Pancreas (tissue), 10 donors: Measurements from ENCODE around the gene L3MBTL2. TPM values are rescaled to one million over a fixed set of nuclear protein-coding genes. Genes with fewer than 3 reads are reported as not detected.
A peak's percentile ranks its signal among the peaks of the same experiment; 100 is the strongest.

Source experiments
- ATAC-seq, 4 donors: fragments of 200-7000 bp; cut with Tn5 transposase; one replicate each; pipeline versions ENCODE4 v1.8.0 to v1.9.1; 2020; ENCODE audit warnings: mild to moderate bottlenecking in 4 of 4, moderate library complexity in 4 of 4
- DNase-seq, 6 donors: peaks; one replicate each; pipeline ENCODE4 v3.0.0-alpha.2; 2020
- FAIRE-seq: peaks from 2 replicates; lab custom pipeline; 2012; peaks lifted over from hg19 to GRCh38; lab: Jason Lieb, UNC
- H3K27ac ChIP-seq, 4 donors: fragments of 200-600 bp; sonication (generic); 1 replicate in 3 of 4; 2 replicates in 1 of 4; pipeline versions ENCODE4 v1.5.0 to v1.8.0; 2020
- H3K27me3 ChIP-seq, 4 donors: fragments of 200-600 bp; one replicate each; pipeline ENCODE4 v1.8.0; 2021
- H3K36me3 ChIP-seq, 3 donors: fragments of 200-600 bp; sonication (generic) in 1 of 3; one replicate each; pipeline versions ENCODE4 v1.5.0 to v1.8.0; 2020 to 2021
- H3K4me1 ChIP-seq, 3 donors: fragments of 200-600 bp; one replicate each; pipeline ENCODE4 v1.8.0; 2021
- H3K4me3 ChIP-seq, 4 donors: fragments of 200-600 bp; sonication (generic) in 2 of 4; one replicate each; pipeline versions ENCODE4 v1.5.0 to v1.8.0; 2020 to 2021
- H3K9me3 ChIP-seq, 4 donors: fragments of 200-600 bp; one replicate each; pipeline ENCODE4 v1.8.0; 2021
- CTCF ChIP-seq, 4 donors: fragments of 200-600 bp; sonication (generic) in 3 of 4; IDR thresholded peaks; one replicate each; pipeline versions ENCODE4 v1.5.0 to v1.8.0; 2021; ENCODE audit warnings: antibody characterized with exemption in 4 of 4
- WGBS, 2 donors: extraction: QIAGEN DNeasy Blood & Tissue Kit; methylation state at CpG; one replicate each; pipeline ENCODE4 v1.1.7; 2013; 5-methylcytosine and 5-hydroxymethylcytosine counted together
- intact Hi-C, 3 donors: fragments of 100-400 bp; cut with DNase I; formaldehyde crosslinking; loops; one replicate each; pipeline versions ENCODE4 v1.11.1 to v1.14.2; 2022
- polyA plus RNA-seq, 2 donors: library from polyadenylated mRNA; stranded (reverse); fragments of 200-250 nt; gene quantifications; one replicate each; pipeline ENCODE4 v1.2.3, GENCODE V29; 2013
- total RNA-seq, 6 donors: library from RNA; stranded (reverse); fragmentation: NEBNext Ultra II Directional in 4 of 6; extraction: Animal tissue kit (Norgen Biotek cat#: 25700) in 4 of 6; gene quantifications; one replicate each; pipeline versions ENCODE4 v1.2.1 to v1.2.4, GENCODE V29; 2021 to 2023
- donor health status: healthy with polysubstance abuse.
- donor health status: DM: no; HTN: no; CAD: no; lungs with moderate emphysema.
- donor health status: DM: no; HTN: no; CAD: no.
- donor health status: control.
- donor health status: control.
- donor health status: Bipolar disorder and iron deficiency.
- donor health status: DM: yes; HTN: yes; CAD: no.
- donor health status: DM: no; HTN: no; CAD: no.
- donor health status: DM: no; HTN: no; CAD: no.
- donor health status: DM: yes; HTN: yes; CAD: no.

L3MBTL2 gene
- total and polyA plus RNA-seq, 8 donors, result 7.9 to 15.9 (median 9.8) TPM

GRCh38 chr22:41204066-41204465, 1.0 kb upstream of the L3MBTL2 start:
- TF ChIP-seq CTCF (IDR thresholded peaks at IDR 0.05), result no peak
- no peak for DNase-seq
- intact Hi-C loops, result no loop called here
- Histone ChIP-seq H3K9me3 (no peaks in the 10 kb centered on the region), H3K27ac (no peak overlapping the region), H3K27me3 (no peaks in the 10 kb centered on the region), H3K36me3 (no peaks in the 10 kb centered on the region), H3K4me3 (no peak overlapping the region), H3K4me1 (peaks cover 0 to 5% (median 0%) of the 10 kb centered on the region in 3 donors)
- no peak for FAIRE-seq
- no peak for ATAC-seq
- WGBS, 2 donors, result 52 to 57% methylated on average over 6 of the region's 6 CpGs

- H3K27me3 ChIP-seq, result no peaks in the 10 kb centered on the region
- H3K4me3 ChIP-seq, result no peak overlapping the region
- DNase-seq (no peak), FAIRE-seq (no peak), ATAC-seq (no peak)
- H3K9me3 ChIP-seq, result no peaks in the 10 kb centered on the region
- peaks cover 0 to 5% (median 0%) of the 10 kb centered on the region in 3 donors for H3K4me1 ChIP-seq
- TF ChIP-seq CTCF (IDR thresholded peaks at IDR 0.05), result no peak
- 85 to 93% methylated on average over 9 of the region's 9 CpGs for WGBS, 2 donors
- H3K36me3 ChIP-seq, result no peaks in the 10 kb centered on the region
- H3K27ac ChIP-seq, result no peak overlapping the region
- intact Hi-C loops, result no loop called here
These were observed 1.6 kb downstream of the L3MBTL2 start for GRCh38 chr22:41206719-41207118.

DNA sequence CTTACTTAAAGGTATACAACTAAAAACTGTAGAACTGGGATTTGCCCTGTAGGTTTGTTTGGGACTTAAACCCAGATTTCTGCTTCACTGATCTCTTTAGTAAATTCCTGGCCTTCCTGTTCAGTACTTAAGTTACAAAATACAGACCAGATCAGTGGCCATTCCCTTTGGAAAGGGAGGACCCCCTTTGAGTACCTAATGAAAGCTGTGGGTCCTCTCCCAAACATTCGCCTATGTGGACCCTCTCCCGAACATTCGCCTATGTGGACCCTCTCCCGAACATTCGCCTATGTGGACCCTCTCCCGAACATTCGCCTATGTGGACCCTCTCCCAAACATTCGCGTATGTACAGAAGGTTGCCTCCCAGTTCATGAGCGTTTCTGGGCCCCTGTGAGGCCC, 10.3 kb downstream of the L3MBTL2 start:
- Histone ChIP-seq H3K36me3 (no peaks in the 10 kb centered on the region), H3K4me3 (no peak overlapping the region), H3K27me3 (no peaks in the 10 kb centered on the region), H3K4me1 (no peaks in the 10 kb centered on the region), H3K27ac (no peak overlapping the region), H3K9me3 (no peaks in the 10 kb centered on the region)
- no peak for ATAC-seq
- 95 to 97% methylated on average over 10 of the region's 10 CpGs for WGBS, 2 donors
- no peak for DNase-seq
- no peak for TF ChIP-seq CTCF (IDR thresholded peaks at IDR 0.05)
- FAIRE-seq, result no peak
- intact Hi-C loops, result no loop called here

DNA sequence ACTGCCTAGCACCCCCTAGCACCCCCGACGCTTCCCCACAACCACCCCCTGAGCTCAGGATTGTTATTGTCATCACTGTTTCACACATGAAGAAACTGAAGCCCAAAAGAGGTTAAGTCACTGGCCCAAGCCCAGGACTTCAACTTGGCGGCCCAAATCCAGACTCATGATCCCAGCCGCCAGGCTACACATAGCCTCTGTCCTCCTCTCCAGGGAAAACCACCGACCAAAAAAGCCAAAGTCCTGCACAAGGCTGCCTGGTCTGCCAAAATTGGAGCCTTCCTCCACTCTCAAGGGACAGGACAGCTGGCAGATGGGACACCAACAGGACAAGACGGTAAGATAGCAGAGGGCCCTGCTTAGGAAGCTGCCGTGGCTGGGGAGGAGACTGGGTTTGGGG, 10.8 kb downstream of the L3MBTL2 start:
- peaks cover 0 to 3% (median 0%) of the 10 kb centered on the region in 3 donors for H3K36me3 ChIP-seq
- intact Hi-C loops, result no loop called here
- no peaks in the 10 kb centered on the region for H3K9me3 ChIP-seq
- no peak for TF ChIP-seq CTCF (IDR thresholded peaks at IDR 0.05)
- ATAC-seq (no peak), DNase-seq (no peak), FAIRE-seq (no peak)
- no peak overlapping the region for H3K27ac ChIP-seq
- WGBS, 2 donors, result 87 to 93% methylated on average over 7 of the region's 7 CpGs
- H3K27me3 ChIP-seq, result no peaks in the 10 kb centered on the region
- no peak overlapping the region for H3K4me3 ChIP-seq
- no peaks in the 10 kb centered on the region for H3K4me1 ChIP-seq

GRCh38 chr22:41216984-41217383, 11.9 kb downstream of the L3MBTL2 start:
- no peaks in the 10 kb centered on the region for H3K9me3 ChIP-seq
- no peaks in the 10 kb centered on the region for H3K27me3 ChIP-seq
- WGBS, 2 donors, result 84 to 91% methylated on average over 13 of the region's 13 CpGs
- FAIRE-seq (no peak), ATAC-seq (peak in 2 of 4 donors; percentile 20 to 38), DNase-seq (no peak)
- peak overlapping the region in 2 of 4 donors; percentile 1 to 57 for H3K27ac ChIP-seq
- peaks cover 0 to 8% (median 0%) of the 10 kb centered on the region in 3 donors for H3K36me3 ChIP-seq
- no peak for TF ChIP-seq CTCF (IDR thresholded peaks at IDR 0.05)
- H3K4me1 ChIP-seq, result no peaks in the 10 kb centered on the region
- intact Hi-C loops, result no loop called here
- H3K4me3 ChIP-seq, result no peak overlapping the region
